GM21423 (cell line): ENCODE measurements around the gene MYO1D.
"Not testable (repeated sequence)": the region's sequence is repeated elsewhere in the genome, so short reads cannot be mapped to it uniquely, and the experiment has no call there.

Experiments
- ATAC-seq: cut with Tn5 transposase; IDR thresholded peaks from one replicate; pipeline ENCODE4 v1.9.1; 2021; ENCODE audit warnings: mild to moderate bottlenecking, moderate library complexity; ENCODE audit not compliant: unreplicated experiment

MYO1D gene

DNA sequence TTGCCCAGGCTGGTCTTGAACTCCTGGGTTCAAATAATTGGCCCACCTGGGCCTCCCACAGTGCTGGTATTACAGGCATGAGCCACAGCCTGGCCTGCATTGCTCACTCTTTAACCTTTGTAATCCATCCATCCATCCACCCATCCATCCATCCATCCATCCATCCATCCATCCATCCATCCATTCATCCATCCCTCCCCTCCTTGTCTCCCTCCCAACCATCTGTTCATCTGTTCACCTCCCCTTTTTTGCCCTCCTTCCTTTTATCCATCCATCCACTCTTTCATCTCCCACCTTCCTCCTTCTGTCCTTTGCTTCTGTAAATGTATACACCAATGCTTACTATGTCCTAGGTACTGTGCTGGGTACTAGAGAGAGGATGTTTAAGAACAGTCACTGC, 324.6 kb downstream of the MYO1D start:
- ATAC-seq, result no peak

- peak; percentile 76 for ATAC-seq
These were observed 325.6 kb downstream of the MYO1D start for GRCh38 chr17:32551186-32551955.

GRCh38 chr17:32549559-32549958, 327.4 kb downstream of the MYO1D start:
- ATAC-seq, result no peak

- ATAC-seq, result no peak
These were observed 330.9 kb downstream of the MYO1D start for GRCh38 chr17:32546031-32546444.

DNA sequence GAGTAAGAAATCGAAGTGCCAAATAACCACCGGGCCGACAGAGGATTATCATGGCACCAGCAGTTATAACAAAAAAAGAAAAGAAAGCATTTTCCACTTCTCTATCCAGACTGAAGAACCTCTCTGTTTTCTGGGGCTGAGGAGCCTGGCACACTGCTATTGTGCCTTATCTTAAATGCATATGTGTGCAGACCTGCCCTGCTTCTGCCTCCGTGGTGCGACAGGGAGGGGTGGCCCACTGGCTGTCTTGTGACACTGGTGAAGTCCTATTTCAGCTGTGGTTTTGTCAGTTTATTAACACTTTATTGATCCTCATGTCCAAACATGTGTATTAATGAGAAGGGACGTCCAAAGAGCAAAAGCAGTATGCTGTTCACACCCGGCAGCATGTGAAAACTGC, 334.7 kb downstream of the MYO1D start:
- no peak for ATAC-seq

DNA sequence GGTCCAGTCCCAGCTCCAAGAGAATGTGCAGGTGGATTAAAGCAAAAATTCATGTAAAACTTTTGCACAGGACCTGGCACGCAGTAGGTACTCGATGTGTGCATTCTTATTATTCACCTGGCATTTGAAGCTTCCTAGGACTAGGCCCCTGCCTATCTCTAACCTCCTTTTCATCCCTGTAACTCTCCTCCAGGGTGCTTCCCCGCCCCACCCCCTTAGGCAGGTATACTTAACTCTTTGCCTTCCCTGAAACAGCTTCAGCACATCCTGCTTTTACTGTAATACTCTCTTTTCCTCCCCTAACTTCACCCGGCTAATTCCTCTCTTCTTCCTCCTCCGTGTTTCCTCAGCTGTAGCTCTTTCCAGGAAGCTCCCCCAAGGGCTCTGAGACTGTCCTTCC, 335.3 kb downstream of the MYO1D start:
- ATAC-seq, result no peak

GRCh38 chr17:32536736-32537643, 339.9 kb downstream of the MYO1D start:
- ATAC-seq, result no peak

- no peak for ATAC-seq
These were observed 343.6 kb downstream of the MYO1D start for GRCh38 chr17:32533296-32533695.

DNA sequence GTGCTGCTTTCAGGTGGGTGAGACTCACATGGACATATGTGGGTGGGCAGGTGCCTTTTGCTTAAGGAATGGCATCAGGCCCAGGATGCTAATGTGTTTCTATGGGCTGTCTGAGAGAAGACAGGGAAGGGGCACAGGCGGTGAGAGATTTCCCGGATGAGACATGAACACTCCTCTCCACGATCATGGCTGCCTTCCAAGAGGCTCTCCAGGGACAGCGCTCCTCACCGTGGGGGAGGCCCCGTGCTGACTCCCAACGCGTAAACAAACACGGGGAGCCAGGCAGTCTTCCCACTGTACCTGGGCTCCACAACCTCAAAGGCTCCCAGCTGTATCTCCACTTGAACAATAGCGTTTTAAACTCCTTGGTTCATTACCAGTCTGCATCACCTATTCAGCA, 347.3 kb downstream of the MYO1D start:
- no peak for ATAC-seq

DNA sequence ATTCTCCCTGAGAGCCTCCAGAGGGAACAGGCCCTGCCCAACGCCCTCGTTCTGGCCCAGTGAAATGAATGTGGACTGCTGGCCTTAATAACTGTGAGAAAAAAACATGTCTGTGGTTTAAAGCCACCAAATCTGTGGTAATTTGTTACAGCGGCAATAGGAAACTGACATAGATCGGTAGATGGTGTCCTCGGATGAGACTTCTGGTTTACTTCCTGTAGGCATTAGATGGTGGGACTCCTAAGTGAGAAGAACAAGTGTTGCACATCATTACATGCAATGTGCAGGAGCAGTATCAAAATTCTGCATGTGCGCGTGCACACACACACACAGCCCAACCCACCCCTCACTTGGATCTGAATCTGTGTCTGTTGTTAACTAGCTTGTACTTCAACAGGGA, 348.1 kb downstream of the MYO1D start:
- ATAC-seq, result no peak

DNA sequence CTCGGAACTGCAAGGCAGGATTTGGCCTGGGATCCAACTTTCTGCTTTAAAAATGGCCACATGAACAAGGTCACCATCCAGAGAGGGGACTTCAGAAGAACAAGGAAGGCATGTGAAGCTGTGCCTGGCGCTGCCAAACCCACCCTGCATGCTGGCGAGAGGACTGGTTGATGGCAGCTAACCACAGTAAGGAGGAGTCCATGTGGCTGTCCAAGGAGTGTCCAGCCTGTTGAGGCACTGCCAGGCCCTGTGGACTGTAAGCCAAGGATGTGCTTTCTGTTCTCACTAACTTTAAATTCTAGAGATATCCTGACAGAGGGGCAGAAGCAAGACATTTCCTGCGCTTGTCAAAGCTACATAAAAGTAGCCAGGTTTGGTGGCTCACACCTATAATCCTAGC, 349.8 kb downstream of the MYO1D start:
- no peak for ATAC-seq

DNA sequence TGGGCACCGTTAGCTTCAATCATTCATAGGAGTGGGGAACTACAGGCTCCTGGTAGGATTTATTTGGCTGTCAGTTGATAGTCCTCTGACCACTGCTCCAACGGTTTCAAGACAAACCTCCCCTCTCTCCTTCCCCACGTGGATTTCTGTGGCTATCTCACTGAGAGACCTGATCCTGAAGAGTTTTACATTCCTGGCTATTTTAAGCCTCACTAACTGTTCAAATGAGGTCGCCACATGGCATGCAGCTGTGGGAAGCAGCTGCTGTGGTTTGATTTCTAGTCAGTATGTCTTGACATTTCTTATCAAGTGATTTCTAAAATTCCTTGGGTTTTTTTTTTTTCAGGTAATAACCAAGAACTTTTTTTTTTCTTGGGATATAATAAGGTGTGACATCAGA, 351.8 kb downstream of the MYO1D start:
- ATAC-seq, result no peak

- ATAC-seq, result not testable (repeated sequence)
These were observed 352.4 kb downstream of the MYO1D start for GRCh38 chr17:32524553-32524880.

GRCh38 chr17:32523827-32524552, 352.9 kb downstream of the MYO1D start:
- peak; percentile 41 for ATAC-seq

- peak; percentile 49 for ATAC-seq
These were observed 353.8 kb downstream of the MYO1D start for GRCh38 chr17:32523017-32523680.

GRCh38 chr17:32520737-32521404, 356.1 kb downstream of the MYO1D start:
- no peak for ATAC-seq

- ATAC-seq, result no peak
These were observed 356.7 kb downstream of the MYO1D start for GRCh38 chr17:32520104-32520701.

- ATAC-seq, result peak; percentile 21
These were observed 357.5 kb downstream of the MYO1D start for GRCh38 chr17:32519228-32520103.

DNA sequence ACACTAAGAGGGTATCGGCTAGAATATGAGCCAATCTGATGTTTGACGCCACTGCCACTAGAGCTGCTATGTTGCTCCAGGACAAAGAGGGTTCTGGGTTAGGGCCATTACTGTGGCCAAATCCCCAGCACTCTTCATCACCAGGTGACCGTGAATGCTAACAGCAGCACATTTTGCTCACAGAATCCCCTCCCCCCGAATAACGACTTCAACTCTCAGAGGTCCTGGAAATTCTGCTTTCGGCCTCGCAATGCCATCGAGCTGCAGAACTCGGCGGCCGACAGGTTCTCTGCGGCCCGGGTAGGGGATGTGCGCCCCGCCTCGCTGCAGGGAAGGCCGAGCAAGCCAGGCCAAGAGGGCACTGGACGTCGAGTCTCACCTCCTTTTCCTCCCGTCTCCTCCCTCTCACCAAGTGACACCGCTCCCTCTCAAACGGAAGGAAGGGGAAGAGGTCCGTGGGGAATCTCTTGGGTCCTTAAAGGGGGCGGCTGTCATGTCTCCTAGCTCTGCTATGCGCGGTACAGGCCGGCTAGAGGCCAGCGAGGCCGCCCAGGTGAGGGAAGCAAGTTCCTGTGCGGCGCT, 358.2 kb downstream of the MYO1D start:
- ATAC-seq, result no peak
